ELF-1 (cell line): ENCODE measurements around the gene SGCA.

Experiments used
- DNase-seq: peaks from one replicate; pipeline ENCODE4 v3.0.0-alpha.2; 2016; ENCODE audit warnings: low read depth, low spot score

SGCA gene

DNA sequence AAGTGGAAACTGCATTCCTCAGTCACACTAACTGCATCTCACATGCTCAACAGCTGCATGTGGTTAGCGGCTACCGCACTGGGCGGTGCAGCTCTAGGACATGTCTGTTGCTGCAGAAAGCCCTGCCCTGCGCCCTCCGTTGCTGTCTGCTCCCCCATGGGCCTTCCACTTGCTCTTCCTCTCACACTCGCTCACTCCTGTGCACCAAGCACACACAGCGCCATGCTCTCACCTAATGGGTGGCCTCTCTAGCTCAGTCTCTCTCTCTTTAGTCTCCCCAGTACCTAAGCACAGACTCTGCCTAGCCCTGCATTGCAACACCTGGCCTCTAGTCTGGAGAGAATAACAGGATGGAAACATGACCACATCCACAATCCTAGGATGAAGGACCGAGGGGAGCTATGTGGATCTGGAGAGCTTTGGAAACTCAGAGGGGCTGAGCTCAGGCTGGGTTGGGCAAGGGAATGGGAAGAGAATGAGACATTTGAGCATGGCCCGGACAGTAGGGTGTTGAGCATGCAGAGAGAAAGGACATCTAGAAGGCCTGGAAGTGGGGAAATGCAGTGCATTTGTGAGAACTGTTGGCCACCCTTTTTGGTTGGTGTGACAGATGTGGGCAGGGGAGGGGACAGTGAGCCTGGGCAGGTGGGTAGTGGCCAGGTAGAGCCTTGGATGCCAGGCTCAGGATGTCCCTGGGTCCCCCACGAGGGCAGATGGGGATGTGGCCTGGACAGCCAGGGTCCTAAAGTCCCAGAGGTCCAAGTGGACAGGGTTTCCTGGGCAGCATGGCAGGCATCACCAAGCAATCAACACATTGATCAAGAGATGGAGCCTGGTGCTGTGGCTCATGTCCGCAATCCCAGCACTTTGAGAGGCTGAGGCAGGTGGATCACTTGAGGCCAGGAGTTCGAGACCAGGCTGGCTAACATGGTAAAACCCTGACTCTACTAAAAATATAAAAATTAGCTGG, 16.1 kb downstream of the SGCA start:
- no peak for DNase-seq

DNA sequence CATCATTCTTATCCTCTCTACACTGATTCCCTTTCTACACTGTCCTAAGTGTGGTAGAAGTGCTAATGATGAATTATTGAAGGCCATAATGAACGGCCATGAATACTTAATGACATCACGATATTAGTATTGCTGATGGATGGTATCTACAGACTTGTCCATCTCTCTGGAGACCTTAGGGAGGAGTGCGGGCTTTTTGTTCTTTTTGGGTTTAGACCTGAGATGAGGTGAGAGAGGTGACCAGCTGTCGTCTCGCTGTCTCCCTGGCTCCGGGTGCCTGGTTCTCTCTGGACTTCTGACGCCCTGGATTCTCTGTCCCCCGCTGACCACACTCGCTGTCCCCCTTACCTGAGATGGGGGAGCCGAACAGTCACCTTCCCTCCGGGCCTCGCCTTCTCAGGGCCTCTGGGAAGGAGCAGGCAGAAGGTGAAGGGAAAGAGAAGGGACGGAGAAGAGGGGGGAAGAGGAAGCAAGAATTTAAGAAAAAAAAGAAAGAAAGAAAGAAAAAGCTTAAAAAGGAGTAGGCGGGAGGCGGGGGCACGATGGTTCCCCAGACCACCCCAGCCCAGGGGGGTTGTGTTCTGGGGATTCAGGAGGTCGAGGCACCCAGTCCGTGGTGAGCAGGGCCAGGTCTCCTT, 17.1 kb downstream of the SGCA start:
- DNase-seq = no peak

DNA sequence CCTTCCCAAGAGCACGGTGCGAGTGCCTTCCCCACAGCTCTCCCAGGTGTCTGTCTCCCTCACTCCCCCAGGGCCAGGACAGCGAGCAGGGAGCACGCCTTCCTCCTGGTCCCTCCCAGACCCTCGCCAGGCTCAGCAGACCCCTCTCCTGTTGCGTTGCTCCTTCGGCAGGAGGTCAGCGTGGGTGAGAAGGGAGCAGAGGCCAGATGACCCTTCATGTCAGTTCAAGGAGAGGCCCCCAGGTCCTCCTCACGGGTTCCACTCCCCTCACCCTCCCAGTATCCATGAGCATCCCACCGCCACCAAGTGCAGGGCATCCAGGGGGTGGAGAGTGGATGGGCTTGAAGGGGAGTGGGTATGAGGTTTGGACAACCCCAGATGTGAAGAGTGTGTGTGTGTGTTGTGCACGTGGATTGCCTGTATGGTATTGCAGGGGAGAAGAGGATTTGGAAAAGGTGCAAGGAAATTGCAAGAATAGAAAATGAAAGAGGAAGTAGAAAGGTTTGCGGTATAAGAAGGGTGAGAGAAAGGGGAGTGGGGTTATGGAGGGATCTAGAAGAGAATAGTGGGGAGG, 17.7 kb downstream of the SGCA start:
- DNase-seq = no peak

DNA sequence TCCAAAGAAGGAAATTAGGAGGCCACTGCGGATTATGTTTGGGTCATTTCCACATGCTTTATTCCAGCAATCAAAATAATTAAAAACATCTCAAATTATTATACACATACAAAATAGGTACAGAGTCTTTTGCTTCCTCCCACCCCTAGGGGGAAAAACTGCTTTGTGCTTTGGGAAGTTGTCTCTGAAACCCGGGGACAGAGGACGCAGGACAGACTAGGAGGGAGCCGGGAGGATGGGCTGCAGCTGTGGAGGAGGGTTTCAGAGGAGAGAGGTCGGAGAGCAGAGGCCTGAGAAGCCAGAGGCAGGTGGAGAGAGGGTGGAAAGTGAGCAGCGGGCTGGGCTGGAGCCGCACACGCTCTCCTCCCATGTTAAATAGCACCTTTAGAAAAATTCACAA, 18.3 kb downstream of the SGCA start:
- DNase-seq = peak; percentile 38

DNA sequence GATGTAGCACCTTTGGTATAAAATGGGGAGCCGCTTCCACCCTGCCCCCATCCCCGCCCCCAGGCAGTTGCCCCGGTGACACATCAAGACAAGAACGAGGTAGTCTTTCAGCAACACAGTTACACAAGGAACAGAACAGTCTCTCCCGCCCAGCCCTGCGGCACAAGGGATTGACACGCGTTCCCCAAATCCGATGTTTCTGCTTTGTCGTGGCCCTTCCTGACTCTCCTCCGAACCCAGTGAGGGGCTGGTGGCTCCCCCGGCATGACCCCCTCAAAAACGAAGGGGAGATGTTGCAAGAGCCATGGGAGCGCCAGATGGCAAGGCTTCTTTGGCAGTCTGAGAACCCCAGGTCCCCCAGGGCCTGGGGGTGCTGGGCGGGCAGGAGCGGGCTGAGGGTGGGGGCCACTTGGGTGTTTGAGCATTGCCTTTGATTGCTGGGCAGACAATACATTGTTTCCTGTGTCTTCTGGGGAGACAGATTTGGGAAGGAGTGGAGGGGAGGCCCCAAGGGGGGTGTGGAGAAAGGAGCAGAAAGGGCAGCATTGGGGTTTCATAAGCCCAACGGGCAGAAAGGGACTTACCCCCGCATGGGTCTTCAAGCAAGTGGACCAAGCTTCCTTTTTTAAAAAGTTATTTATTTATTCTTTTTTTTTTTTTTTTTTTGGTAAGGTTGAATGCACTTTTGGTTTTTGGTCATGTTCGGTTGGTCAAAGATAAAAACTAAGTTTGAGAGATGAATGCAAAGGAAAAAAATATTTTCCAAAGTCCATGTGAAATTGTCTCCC, 19.0 kb downstream of the SGCA start:
- DNase-seq = no peak

DNA sequence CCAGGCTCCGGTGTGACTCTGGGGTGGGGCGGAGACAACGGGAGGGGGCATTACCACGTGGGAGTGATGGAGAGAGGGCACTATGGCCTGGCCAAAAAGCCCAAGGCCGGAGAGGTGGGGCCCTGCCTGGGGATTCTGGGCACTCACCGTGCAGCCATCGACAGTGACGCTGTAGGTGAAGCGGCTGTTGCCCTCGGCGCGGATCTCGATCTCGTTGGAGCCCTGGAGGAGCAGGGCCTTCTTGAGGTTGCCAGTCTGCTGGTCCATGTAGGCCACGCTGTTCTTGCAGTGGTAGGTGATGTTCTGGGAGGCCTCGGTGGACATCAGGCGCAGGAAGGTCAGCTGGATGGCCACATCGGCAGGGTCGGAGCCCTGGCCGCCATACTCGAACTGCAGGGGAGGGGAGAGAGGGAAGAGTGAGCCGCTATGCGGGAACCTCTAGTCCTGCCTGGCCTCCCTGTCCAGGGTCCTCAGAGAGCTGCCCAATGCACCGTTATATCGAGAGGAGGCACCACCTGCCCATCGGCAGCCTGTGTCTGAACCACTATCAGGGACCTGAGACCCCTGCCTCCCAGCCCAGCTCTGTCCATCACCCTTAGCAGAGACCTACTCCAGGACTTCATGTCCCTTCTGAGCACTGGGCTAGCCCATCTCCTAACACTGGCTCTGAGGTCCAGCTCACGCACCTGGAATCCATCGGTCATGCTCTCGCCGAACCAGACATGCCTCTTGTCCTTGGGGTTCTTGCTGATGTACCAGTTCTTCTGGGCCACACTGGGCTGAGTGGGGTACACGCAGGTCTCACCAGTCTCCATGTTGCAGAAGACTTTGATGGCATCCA, 20.0 kb downstream of the SGCA start:
- DNase-seq = no peak

DNA sequence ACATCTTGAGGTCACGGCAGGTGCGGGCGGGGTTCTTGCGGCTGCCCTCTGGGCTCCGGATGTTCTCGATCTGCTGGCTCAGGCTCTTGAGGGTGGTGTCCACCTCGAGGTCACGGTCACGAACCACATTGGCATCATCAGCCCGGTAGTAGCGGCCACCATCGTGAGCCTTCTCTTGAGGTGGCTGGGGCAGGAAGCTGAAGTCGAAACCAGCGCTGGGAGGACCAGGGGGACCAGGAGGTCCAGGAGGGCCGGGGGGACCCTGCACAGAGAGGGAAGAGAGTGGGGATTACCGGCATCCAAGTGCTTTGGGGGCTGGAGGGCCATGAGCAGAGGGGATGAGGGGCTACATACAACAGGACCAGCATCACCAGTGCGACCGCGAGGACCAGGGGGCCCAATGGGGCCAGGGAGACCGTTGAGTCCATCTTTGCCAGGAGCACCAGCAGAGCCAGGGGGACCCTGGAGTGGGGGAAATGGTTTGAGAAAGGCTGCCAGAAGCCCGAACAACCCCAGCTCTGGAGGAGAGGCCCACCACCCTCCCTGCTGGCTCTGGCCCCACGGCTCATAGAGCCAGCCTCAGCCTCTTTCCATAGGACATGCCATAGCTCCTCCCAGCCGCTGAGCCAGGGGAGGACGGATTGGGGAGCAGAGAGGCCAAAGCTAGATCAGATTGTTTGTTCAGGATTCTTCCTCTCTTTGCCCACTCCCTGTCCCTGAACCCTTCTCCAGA, 21.0 kb downstream of the SGCA start:
- no peak for DNase-seq

DNA sequence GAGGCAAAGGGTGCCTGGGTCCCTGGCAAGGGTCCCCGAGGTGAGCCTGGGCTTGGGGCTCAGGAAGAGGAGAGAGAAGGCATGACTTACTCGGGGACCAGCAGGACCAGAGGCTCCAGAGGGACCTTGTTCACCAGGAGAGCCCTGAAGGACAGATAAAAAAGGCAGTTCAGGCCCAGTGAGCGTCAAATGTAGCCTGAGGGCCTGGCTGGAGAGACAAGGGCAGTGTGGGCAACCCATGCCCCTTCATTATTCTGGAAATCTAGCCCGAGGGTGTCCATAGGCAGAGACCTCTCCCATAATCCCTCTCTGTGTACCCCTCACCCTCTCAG, 21.6 kb downstream of the SGCA start:
- no peak for DNase-seq

DNA sequence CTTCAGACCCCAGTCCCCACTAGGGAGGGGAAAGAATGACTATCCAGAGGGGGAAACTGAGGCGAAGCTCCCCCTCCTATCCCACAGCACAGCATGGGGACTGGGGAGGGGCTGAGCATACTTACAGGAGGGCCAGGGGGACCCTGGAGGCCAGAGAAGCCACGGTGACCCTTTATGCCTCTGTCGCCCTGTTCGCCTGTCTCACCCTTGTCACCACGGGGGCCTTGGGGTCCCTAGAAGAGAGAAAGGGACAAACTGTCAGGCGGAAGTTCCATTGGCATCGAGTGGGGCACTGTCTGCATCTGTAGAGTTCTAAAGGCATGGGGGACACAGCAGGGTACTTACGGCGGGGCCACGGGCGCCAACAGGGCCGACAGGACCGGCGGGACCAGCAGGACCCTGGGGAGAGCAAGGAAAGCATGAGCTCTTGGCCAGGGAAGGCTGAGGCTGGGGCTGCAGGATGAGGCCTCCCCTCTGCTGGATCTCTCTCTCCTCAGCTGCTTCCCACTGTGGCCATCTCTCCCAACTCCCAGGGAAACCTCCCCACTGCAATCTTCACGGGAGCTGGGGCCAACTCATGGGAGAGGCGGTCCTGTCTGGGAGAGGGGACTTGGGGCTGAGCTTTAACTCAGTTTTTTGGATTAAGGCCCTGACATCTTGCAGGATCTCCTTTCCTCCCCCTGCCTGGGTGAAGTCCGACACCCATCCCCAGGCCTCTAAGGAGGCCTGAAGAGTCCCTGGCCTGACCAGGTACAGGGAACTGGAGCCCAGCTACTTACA, 22.1 kb downstream of the SGCA start:
- DNase-seq = no peak

DNA sequence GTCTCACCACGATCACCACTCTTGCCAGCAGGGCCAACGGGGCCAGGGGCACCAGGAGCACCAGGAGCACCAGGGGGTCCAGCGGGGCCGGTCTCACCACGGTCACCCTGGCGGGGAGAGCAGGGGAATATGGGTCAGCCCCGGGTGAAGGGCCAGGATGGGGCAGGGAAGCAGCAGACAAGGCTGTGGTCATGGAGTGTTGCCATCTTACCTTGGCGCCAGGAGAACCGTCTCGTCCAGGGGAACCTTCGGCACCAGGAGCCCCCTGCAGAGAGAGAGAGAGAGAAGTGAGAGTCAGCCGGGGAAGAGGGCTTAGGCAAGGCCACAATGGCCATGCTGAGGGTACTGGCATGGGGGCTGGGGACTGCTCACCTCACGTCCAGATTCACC, 22.7 kb downstream of the SGCA start:
- DNase-seq = no peak

DNA sequence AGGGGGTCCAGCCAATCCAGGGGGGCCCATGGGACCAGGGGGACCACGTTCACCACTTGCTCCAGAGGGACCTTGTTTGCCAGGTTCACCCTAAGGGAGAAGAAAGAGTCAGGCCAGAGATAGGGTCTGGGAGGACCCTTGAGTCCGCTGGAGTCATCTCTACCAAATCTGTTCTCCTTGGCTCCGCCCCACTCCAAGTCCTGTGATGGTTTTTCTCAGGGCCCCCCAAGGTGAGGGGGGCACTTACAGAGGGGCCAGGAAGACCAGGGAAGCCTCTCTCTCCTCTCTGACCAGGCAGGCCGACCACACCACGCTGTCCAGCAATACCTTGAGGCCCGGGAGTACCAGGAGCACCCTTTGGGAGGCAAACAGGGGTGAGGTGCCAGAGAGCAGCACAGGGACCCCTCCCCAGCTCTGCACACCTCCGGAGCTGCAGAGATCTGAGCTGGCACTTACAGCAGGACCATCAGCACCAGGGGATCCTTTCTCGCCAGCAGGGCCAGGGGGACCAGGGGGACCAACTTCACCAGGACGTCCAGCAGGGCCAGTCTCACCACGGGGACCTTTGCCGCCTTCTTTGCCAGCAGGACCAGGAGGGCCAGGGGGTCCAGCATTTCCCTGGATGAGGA, 23.2 kb downstream of the SGCA start:
- DNase-seq = no peak

DNA sequence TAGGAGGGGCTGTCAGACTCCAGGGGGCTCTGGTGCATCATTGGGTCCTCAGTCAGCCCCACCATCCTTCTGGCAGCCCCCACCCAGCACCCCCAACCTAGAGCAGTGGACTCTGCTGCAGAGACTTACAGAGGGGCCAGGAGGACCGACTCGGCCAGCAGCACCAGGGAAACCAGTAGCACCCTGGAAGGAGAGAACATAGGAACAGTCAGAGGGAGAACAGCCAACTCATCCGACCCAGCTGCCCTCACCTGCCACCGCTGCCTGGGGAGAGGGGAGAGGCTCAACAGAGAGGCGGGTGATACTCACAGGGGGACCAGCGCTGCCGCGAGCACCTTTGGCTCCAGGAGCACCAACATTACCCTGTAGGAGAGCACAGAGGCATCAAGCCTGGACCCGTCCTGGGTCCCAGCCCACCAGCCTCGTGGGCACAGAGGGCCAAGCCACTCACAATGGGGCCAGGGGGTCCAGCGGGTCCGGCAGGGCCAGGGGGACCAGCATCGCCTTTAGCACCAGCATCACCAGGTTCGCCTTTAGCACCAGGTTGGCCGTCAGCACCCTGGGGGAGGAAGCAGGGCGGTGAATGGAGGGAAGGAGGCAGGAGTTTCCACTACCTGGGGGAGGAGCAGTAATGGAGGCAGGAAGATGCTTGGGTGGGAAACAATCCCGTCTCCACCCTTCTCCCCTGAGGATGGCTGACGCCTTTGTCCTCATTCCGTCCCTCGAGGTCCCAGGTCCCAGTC, 23.9 kb downstream of the SGCA start:
- DNase-seq = no peak

DNA sequence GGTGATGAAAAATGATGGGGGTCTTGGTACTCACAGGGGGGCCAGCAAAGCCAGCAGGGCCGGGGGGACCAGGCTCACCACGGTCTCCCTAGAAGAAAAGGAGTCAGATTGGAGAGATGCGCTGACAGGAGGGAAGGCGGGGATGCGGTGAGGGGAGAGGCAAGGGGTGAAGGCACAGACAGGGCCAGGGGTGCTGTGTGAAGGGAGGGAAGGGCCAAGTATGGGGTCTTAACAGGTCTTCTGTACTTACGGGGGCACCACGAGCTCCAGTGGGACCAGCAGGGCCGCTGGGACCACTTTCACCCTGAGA, 24.4 kb downstream of the SGCA start:
- DNase-seq = no peak

DNA sequence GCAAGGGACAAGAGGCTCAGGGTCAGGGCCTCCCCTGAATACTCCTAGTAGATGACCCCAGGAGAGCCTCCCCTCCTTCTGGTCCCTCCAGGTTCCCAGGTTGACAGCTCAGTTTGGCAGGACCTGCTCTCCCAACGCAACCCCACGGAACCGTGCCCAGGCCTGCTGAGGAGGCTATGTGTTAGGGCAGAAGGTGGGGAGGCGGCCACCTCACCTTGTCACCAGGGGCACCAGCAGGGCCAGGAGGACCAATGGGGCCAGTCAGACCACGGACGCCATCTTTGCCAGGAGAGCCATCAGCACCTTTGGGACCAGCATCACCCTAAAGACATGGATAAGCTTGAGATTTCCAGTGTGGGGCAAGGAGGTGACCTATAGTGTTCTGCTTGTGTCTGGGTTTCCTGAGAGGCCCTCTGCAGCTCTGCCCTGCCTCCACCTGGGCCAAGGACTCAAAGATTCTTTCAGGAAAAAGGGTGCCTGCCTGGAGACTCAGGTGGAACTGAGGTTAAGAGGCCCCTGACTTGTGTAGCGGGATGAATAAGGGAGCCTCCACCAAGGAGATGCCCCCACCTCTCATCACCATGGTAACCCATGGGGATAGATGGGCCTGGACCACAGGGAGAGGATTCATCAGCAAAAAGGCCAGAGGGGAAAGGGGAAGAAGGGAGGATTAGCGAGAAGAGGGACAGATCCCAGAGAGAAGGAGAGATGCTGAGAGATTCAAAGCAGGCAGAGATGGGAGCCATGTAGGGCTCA, 25.0 kb downstream of the SGCA start:
- no peak for DNase-seq

DNA sequence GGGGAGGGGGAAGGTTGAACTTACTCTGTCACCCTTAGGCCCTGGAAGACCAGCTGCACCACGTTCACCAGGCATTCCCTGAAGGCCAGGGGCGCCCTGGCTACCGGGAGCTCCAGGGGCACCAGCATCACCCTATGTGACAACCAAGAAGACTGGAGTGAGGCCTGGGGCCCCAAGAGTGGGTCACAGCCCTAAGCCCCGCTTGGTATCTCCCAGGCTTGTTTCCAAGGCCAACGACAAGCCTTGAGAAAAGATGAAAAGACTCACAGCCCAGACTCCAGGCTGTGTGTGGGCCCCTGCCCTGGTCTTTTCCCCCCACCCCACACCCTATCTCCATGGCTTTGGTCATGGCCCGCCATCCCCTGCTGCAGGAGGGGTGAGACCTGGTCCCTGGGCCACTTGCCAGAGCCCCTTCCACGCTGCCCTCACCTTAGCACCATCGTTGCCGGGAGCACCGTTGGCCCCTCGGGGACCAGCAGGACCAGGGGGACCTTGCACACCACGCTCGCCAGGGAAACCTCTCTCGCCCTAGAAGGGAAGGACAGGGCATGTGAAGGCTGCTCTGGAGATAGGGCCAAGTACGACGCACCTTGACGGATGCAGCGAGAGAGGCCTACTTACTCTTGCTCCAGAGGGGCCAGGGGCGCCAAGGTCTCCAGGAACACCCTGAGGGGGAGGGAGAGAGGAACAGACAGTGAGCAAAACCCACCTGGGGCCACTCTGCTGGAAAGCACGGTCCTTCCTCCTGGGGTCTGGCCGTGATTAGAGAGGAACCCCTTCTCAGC, 25.7 kb downstream of the SGCA start:
- no peak for DNase-seq

DNA sequence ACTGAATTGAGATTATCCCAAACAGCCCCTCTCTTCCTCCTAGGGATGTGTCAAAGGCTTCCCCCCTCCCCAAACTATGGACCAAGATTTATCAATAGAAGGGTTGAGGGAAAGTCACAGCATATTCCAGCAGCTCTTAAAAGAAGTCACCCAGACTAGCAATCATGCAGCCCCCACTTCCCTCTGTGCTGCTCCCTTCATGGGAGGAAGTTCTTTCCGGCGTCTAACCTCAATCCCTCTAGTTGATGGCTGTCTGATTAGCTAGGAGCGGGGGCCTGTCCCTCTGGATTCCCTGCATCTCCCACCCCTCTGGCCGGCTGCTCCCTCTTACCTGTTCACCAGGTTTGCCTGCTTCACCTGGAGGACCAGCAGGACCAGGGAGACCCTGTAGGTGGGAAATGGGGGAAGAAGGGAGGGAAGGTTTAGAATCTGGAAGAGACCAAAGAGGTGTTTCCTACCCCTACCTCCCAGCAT, 26.4 kb downstream of the SGCA start:
- no peak for DNase-seq
